HepG2 (cell line): ENCODE results near the gene PHOSPHO2.

Experiments used
- CEBPB ChIP-seq: IDR thresholded peaks from 2 replicates; pipeline ENCODE4 v1.6.1; 2011; ENCODE audit warnings: low read depth, low read length, improper control_type of control experiment, borderline replicate concordance
- ETV6 ChIP-seq: sonication (generic); formaldehyde crosslinking; conservative IDR thresholded peaks from 2 replicates; pipeline ENCODE4 v1.4.0; 2020; ENCODE audit warnings: missing genetic modification reagents
- GATAD1 ChIP-seq: IDR thresholded peaks from 2 replicates; pipeline ENCODE4 v1.6.1; 2016; ENCODE audit warnings: missing genetic modification reagents, missing compliant biosample characterization
- MEIS1 ChIP-seq: sonication (generic); formaldehyde crosslinking; IDR thresholded peaks from 2 replicates; pipeline ENCODE4 v1.9.0; 2021; ENCODE audit warnings: mild to moderate bottlenecking, missing genetic modification reagents, moderate library complexity, borderline replicate concordance
- NR1H2 ChIP-seq: sonication (generic); formaldehyde crosslinking; IDR thresholded peaks from 2 replicates; pipeline ENCODE4 v1.8.1; 2022; ENCODE audit warnings: low read depth, missing genetic modification reagents, borderline replicate concordance
- SP1 ChIP-seq, 2 experiments: fragments of 450-650 bp in 1 of 2; sonication (generic) in 1 of 2; formaldehyde crosslinking in 1 of 2; IDR thresholded peaks; 2 replicates each; pipeline versions ENCODE4 v1.4.0 to v1.6.1; 2016 to 2020; ENCODE audit warnings: missing genetic modification reagents in 1 of 2
- TAF1 ChIP-seq: sonication (generic); formaldehyde crosslinking; IDR thresholded peaks from 2 replicates; pipeline ENCODE4 v1.4.0; 2020; ENCODE audit warnings: missing genetic modification reagents
- TCF7L2 ChIP-seq: IDR thresholded peaks from 2 replicates; pipeline ENCODE4 v1.6.1; 2011; ENCODE audit warnings: mild to moderate bottlenecking, low read depth, low read length, moderate library complexity
- ZBTB1 ChIP-seq: sonication (generic); formaldehyde crosslinking; IDR thresholded peaks from 2 replicates; pipeline ENCODE4 v1.4.0; 2020; ENCODE audit warnings: missing genetic modification reagents, borderline replicate concordance
- ZBTB42 ChIP-seq: sonication (generic); formaldehyde crosslinking; IDR thresholded peaks from 2 replicates; pipeline ENCODE4 v1.5.0; 2020; ENCODE audit warnings: mild to moderate bottlenecking, missing genetic modification reagents
- ZNF557 ChIP-seq: sonication (generic); formaldehyde crosslinking; IDR thresholded peaks from 2 replicates; pipeline ENCODE4 v1.4.0; 2020; ENCODE audit warnings: missing genetic modification reagents
- TF ChIP-seq, protein P1 (sequence below): sonication (generic); formaldehyde crosslinking; IDR thresholded peaks from 2 replicates; pipeline ENCODE4 v1.5.0; 2020; ENCODE audit warnings: mild to moderate bottlenecking, missing genetic modification reagents, borderline replicate concordance
- TF ChIP-seq, protein P2 (sequence below): sonication (generic); formaldehyde crosslinking; IDR thresholded peaks from 2 replicates; pipeline ENCODE4 v1.5.1; 2020; ENCODE audit warnings: missing genetic modification reagents, mild to moderate bottlenecking, borderline replicate concordance
- TF ChIP-seq, protein P3 (sequence below): sonication (generic); formaldehyde crosslinking; IDR thresholded peaks from 2 replicates; pipeline ENCODE4 v1.5.0; 2020; ENCODE audit warnings: mild to moderate bottlenecking, missing genetic modification reagents, moderate library complexity

DNA sequence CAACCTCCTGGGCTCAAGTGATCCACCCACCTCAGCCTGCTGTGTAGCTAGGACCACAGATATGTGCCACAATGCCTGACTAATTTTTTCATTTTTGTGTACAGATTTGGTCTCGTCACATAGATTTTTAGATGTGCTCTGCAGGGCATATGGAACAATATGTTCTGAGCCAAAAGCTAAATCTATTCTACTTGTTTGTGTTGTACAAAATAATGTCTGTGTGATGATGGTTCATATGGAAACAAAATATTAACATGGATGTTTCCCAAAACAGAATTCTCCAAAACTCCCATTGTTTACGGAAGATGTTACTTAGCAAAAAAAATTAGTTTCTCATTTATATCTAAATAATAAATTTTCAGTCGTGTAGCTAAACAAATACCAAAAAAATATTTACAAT is 26.7 kb downstream of the PHOSPHO2 start:
- TF ChIP-seq CEBPB = no peak
- no peak for TF ChIP-seq TCF7L2
- TF ChIP-seq, protein P1, sequence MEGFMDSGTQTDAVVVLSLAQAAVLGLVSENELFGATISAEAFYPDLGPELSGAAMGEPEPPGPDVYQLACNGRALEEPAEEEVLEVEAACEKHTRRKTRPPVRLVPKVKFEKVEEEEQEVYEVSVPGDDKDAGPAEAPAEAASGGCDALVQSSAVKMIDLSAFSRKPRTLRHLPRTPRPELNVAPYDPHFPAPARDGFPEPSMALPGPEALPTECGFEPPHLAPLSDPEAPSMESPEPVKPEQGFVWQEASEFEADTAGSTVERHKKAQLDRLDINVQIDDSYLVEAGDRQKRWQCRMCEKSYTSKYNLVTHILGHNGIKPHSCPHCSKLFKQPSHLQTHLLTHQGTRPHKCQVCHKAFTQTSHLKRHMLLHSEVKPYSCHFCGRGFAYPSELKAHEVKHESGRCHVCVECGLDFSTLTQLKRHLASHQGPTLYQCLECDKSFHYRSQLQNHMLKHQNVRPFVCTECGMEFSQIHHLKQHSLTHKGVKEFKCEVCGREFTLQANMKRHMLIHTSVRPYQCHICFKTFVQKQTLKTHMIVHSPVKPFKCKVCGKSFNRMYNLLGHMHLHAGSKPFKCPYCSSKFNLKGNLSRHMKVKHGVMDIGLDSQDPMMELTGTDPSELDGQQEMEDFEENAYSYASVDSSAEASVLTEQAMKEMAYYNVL = no peak
- no peak for TF ChIP-seq NR1H2
- TF ChIP-seq MEIS1 = no peak
- TF ChIP-seq SP1 (IDR thresholded peaks at IDR 0.05) = no peak
- no peak for TF ChIP-seq SP1 (CRISPR knock-in tag; IDR thresholded peaks at IDR 0.05)
- no peak for TF ChIP-seq ZBTB1 (CRISPR knock-in tag)
- TF ChIP-seq TAF1 (CRISPR knock-in tag) = no peak
- TF ChIP-seq, protein P2, sequence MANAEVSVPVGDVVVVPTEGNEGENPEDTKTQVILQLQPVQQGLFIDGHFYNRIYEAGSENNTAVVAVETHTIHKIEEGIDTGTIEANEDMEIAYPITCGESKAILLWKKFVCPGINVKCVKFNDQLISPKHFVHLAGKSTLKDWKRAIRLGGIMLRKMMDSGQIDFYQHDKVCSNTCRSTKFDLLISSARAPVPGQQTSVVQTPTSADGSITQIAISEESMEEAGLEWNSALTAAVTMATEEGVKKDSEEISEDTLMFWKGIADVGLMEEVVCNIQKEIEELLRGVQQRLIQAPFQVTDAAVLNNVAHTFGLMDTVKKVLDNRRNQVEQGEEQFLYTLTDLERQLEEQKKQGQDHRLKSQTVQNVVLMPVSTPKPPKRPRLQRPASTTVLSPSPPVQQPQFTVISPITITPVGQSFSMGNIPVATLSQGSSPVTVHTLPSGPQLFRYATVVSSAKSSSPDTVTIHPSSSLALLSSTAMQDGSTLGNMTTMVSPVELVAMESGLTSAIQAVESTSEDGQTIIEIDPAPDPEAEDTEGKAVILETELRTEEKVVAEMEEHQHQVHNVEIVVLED (CRISPR knock-in tag) = no peak
- TF ChIP-seq ZNF557 (CRISPR knock-in tag) = no peak
- TF ChIP-seq, protein P3, sequence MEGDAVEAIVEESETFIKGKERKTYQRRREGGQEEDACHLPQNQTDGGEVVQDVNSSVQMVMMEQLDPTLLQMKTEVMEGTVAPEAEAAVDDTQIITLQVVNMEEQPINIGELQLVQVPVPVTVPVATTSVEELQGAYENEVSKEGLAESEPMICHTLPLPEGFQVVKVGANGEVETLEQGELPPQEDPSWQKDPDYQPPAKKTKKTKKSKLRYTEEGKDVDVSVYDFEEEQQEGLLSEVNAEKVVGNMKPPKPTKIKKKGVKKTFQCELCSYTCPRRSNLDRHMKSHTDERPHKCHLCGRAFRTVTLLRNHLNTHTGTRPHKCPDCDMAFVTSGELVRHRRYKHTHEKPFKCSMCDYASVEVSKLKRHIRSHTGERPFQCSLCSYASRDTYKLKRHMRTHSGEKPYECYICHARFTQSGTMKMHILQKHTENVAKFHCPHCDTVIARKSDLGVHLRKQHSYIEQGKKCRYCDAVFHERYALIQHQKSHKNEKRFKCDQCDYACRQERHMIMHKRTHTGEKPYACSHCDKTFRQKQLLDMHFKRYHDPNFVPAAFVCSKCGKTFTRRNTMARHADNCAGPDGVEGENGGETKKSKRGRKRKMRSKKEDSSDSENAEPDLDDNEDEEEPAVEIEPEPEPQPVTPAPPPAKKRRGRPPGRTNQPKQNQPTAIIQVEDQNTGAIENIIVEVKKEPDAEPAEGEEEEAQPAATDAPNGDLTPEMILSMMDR (CRISPR knock-in tag) = no peak
- no peak for TF ChIP-seq GATAD1 (CRISPR knock-in tag)
- no peak for TF ChIP-seq ETV6
- TF ChIP-seq ZBTB42 (CRISPR knock-in tag) = no peak
